ENCODE measurements around the gene DLGAP1. TPM values are rescaled to one million over a fixed set of nuclear protein-coding genes. Genes with fewer than 3 reads are reported as not detected.

DLGAP1 gene
- total and polyA plus RNA-seq, 2 of the 4 experiments (the other 2 are of a cell fraction): under 0.01 to 0.09 TPM

- peak; percentile 62 for ATAC-seq (ENCODE audit: low read depth)
- H4K5ac ChIP-seq (ENCODE audit: low read depth, low read length): peak overlapping the region; percentile 76
- BruUV-seq (replicated peaks): no TSS peak
- TF ChIP-seq CHD1 (IDR thresholded peaks at IDR 0.05; ENCODE audit: low read depth, low read length) (peak; percentile 92; the same call in 1 of the 2 replicates), RAD21 (IDR thresholded peaks at IDR 0.05; ENCODE audit: low read length) (peak; percentile 17; the same call in 1 of the 2 replicates), MXI1 (IDR thresholded peaks at IDR 0.05; ENCODE audit: borderline replicate concordance, low read depth, low read length) (no peak), NFE2L2 (IDR thresholded peaks at IDR 0.05; ENCODE audit: low read depth, low read length) (peak; percentile 95), BHLHE40 (IDR thresholded peaks at IDR 0.05; ENCODE audit: low read depth, low read length) (peak; percentile 48), ELK1 (IDR thresholded peaks at IDR 0.05; ENCODE audit: borderline replicate concordance, low read depth, low read length) (peak; percentile 78; the same call in 1 of the 2 replicates), USF2 (IDR thresholded peaks at IDR 0.05; ENCODE audit: low read depth, low read length) (peak; percentile 25), MAZ (IDR thresholded peaks at IDR 0.05; ENCODE audit: borderline replicate concordance, low read depth, low read length) (peak; percentile 47; the same call in 1 of the 2 replicates), FOS (IDR thresholded peaks at IDR 0.05; ENCODE audit: low read depth, low read length) (peak; percentile 67), MAFK (IDR thresholded peaks at IDR 0.05; ENCODE audit: low read depth, low read length) (peak; percentile 61), SMC3 (IDR thresholded peaks at IDR 0.05; ENCODE audit: low read depth, low read length) (no peak), RFX5 (IDR thresholded peaks at IDR 0.05; ENCODE audit: low read depth, low read length) (no peak)
Measured at GRCh38 chr18:3623769-3624545, 831.1 kb downstream of the DLGAP1 start.

More at GRCh38 chr18:3623769-3624545, 831.1 kb downstream of the DLGAP1 start:
- Histone ChIP-seq H3K4me2 (ENCODE audit: low read depth, low read length) (peak overlapping the region; percentile 36), H2AK9ac (replicated peaks; ENCODE audit: low read depth, low read length, poor library complexity) (peak overlapping the region; percentile 98), H2BK5ac (ENCODE audit: low read depth, low read length, poor library complexity, severe bottlenecking) (peak overlapping the region; percentile 100), H3K56ac (ENCODE audit: extremely low read depth, insufficient read depth, low read length) (peak overlapping the region; percentile 98), H4K20me1 (ENCODE audit: insufficient read depth, low read length) (no peaks in the 10 kb centered on the region), H3K4me3 (ENCODE audit: insufficient read depth, low read depth, low read length) (peak overlapping the region; percentile 13; the same call in 1 of the 2 replicates), H3K27ac (ENCODE audit: insufficient read depth, low read length) (peak overlapping the region; percentile 96), H4K8ac (ENCODE audit: low read depth in 2 of 2, low read length in 2 of 2) (peak overlapping the region; percentile 12 to 95), H2AFZ (replicated peaks; ENCODE audit: low read length, poor library complexity) (peak overlapping the region; percentile 91), H3K14ac (replicated peaks; ENCODE audit: low read depth, low read length) (peak overlapping the region; percentile 99), H4K91ac (ENCODE audit: insufficient read depth, low read depth, low read length) (peak overlapping the region; percentile 96), H2BK20ac (ENCODE audit: low read depth, low read length) (peak overlapping the region; percentile 99), H3K4me1 (ENCODE audit: control insufficient read depth, insufficient read depth, low read length) (peaks cover 25% of the 10 kb centered on the region), H3K36me3 (ENCODE audit: control insufficient read depth, insufficient read depth, low read length) (no peaks in the 10 kb centered on the region), H2AK5ac (ENCODE audit: low read depth, low read length) (peak overlapping the region; percentile 97), H3K23ac (ENCODE audit: low read depth, low read length) (peak overlapping the region; percentile 97), H3K9ac (ENCODE audit: low read depth, low read length) (peak overlapping the region; percentile 43), H2BK15ac (ENCODE audit: low read depth, low read length) (peak overlapping the region; percentile 82), H2BK120ac (ENCODE audit: low read depth, low read length) (peak overlapping the region; percentile 100), H3K4ac (ENCODE audit: low read depth, low read length) (peak overlapping the region; percentile 99), H3K18ac (ENCODE audit: low read depth, low read length) (peak overlapping the region; percentile 99), H3K79me1 (ENCODE audit: low read depth in 1 of 2, low read length in 2 of 2) (peaks cover 0 to 17% of the 10 kb centered on the region in 2 experiments; a peak in 2 of 4 replicates), H3K27me3 (ENCODE audit: control insufficient read depth, insufficient read depth, low read length) (no peaks in the 10 kb centered on the region), H3K9me1 (ENCODE audit: insufficient read depth, low read length) (peaks cover 15% of the 10 kb centered on the region), H3K9me3 (ENCODE audit: control insufficient read depth, insufficient read depth, low read length) (no peaks in the 10 kb centered on the region)
- peak; percentile 98 for DNase-seq
- dilution Hi-C loops (cut with HindIII; ENCODE audit: low sequenced_read_pairs, unreplicated experiment): no loop called here
- in situ Hi-C loops (cut with MboI; ENCODE audit: low sequenced_read_pairs): loop anchor here (25.0 kb wide), 1 partner anchor 637 kb away; no protein-coding TSS in a partner anchor
- POLR2A ChIA-PET (ENCODE audit: unreplicated experiment): interaction anchor here (0.6 to 2.7 kb wide), 9 partner anchors 18 to 376 kb away, joined by 3 to 14 read pairs (median 5); no protein-coding TSS in a partner anchor
- intact Hi-C loops (cut with micrococcal nuclease): loop anchor here (1.0 kb wide), 3 partner anchors 21 to 176 kb away; no protein-coding TSS in a partner anchor
- 0% methylated on average over 15 of the region's 30 CpGs; no CpG with 5 or more reads in 1 of the 2 experiments for WGBS, 2 experiments (ENCODE audit: extremely low coverage in 2 of 2, insufficient read length in 1 of 2)
- CTCF ChIA-PET: interaction anchor here (0.7 to 2.0 kb wide), 3 partner anchors 28 to 42 kb away, joined by 4 to 6 read pairs (median 5); no protein-coding TSS in a partner anchor
